ENCODE data around the gene GRID1. TPM values are rescaled to one million over a fixed set of nuclear protein-coding genes. Genes with fewer than 3 reads are reported as not detected.

The GRID1 gene
- total and polyA plus RNA-seq, 9 of the 15 experiments (the other 6 are each of a cell fraction or from before 2014, with no cell fraction given): 0.01 to 7.2 (median 1.2) TPM

DNA sequence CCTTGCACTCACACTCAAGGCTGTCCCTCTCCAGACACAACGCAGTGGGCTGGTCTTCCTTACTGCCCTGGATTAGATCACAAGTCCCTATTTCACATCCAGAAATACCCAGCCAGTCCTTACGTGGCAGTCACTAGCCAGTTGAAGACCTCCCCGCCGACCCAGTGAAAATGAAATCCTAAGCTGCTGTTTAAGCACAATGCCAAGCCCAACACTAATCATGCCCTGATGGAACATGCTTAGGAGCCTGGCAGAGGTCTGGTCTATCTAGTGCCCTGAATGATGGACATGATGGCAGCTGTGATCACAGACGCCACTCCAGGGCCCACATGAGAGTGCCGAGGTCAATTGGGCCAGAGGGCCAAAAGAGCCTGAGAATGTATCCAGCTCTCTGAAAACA, 389.0 kb downstream of the GRID1 start (continued):
- TF ChIP-seq, protein P1, sequence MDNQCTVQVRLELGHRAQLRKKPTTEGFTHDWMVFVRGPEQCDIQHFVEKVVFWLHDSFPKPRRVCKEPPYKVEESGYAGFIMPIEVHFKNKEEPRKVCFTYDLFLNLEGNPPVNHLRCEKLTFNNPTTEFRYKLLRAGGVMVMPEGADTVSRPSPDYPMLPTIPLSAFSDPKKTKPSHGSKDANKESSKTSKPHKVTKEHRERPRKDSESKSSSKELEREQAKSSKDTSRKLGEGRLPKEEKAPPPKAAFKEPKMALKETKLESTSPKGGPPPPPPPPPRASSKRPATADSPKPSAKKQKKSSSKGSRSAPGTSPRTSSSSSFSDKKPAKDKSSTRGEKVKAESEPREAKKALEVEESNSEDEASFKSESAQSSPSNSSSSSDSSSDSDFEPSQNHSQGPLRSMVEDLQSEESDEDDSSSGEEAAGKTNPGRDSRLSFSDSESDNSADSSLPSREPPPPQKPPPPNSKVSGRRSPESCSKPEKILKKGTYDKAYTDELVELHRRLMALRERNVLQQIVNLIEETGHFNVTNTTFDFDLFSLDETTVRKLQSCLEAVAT (IDR thresholded peaks at IDR 0.05): no peak
- TF ChIP-seq TEAD2 (tag; IDR thresholded peaks at IDR 0.05): no peak
- TF ChIP-seq, protein P2, sequence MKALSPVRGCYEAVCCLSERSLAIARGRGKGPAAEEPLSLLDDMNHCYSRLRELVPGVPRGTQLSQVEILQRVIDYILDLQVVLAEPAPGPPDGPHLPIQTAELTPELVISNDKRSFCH (CRISPR knock-in tag; IDR thresholded peaks at IDR 0.05): no peak
- TF ChIP-seq, protein P2 (tag; IDR thresholded peaks at IDR 0.05): no peak
- TF ChIP-seq ZZZ3 (IDR thresholded peaks at IDR 0.05): no peak
- no peak for TF ChIP-seq TRIM24 (IDR thresholded peaks at IDR 0.05)
- TF ChIP-seq RFX1 (IDR thresholded peaks at IDR 0.05): no peak
- no peak for TF ChIP-seq GTF2F1 (IDR thresholded peaks at IDR 0.05; ENCODE audit: low read depth, low read length)

DNA sequence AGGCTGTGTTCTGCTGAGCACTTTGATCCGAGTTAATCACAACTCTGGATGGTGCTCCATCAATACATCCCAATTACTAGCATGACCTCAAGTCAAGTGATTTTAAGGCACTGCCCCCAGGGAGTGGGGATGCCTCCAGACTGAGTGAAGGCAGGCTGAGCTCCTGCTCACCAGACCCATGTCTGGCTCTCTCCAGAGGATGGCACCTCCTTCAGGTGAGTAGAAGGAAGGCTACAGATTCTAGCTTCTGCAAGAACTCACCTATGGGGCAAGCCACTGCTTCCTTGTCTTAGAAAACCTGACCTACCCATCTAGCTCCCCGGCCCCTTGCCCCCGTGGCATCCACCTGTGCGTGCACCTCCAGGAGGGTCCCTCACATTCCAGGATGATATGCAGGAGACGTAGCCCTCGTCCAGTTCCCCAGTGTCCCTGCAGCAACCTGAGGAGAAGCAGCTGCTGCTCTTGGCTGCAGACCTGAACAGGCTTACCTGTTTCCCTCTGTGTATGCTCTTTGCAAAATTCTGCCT, 390.3 kb downstream of the GRID1 start:
- H3K9me1 ChIP-seq (ENCODE audit: control insufficient read depth, insufficient read depth, low read length): no peaks in the 10 kb centered on the region
- DNase-seq (ENCODE audit: extremely low read depth in 1 of 4, low spot score in 3 of 4) (no peak), FAIRE-seq (no peak), ATAC-seq (no peak)
- H2AFZ ChIP-seq (ENCODE audit: low read depth, low read length): no peak overlapping the region
- H3K27ac ChIP-seq (ENCODE audit: extremely low read depth, low read depth, low read length): no peak overlapping the region
- H4K20me1 ChIP-seq (replicated peaks; ENCODE audit: control insufficient read depth, insufficient read depth, low read length): 0 out of 2 replicates have a peak, but pooled peaks cover under 1% of the 10 kb centered on the region
- H3K4me2 ChIP-seq (ENCODE audit: insufficient read depth, low read length): no peak overlapping the region
- in situ Hi-C loops (cut with MboI) (no loop called here), intact Hi-C loops (cut with micrococcal nuclease) (no loop called here)
- H3K9ac ChIP-seq (ENCODE audit: insufficient read depth in 1 of 2, low read depth in 2 of 2, low read length in 2 of 2): no peak overlapping the region
- ChIA-PET POLR2A (interaction anchor here (1.6 kb wide), 1 partner anchor 17 kb away, joined by 4 read pairs; no protein-coding TSS in a partner anchor), CTCF (ENCODE audit: low intra/inter-chr PET ratio) (no interaction called here)
- no peaks in the 10 kb centered on the region for H3K36me3 ChIP-seq (ENCODE audit: control insufficient read depth, insufficient read depth, low read length)
- no peaks in the 10 kb centered on the region for H3K9me3 ChIP-seq (replicated peaks; ENCODE audit: control insufficient read depth, insufficient read depth, low read depth, low read length)
- H3K4me1 ChIP-seq (replicated peaks in 1 of 2; ENCODE audit: control insufficient read depth in 2 of 2, insufficient read depth in 2 of 2, low read length in 2 of 2): no peaks in the 10 kb centered on the region
- no peak overlapping the region for H3K4me3 ChIP-seq
- no peaks in the 10 kb centered on the region for H3K79me2 ChIP-seq (ENCODE audit: control insufficient read depth, insufficient read depth, low read length)
- WGBS (ENCODE audit: insufficient coverage, low coverage, missing lambda C conversion rate): under 1% methylated on average over 6 of the region's 6 CpGs
- H3K27me3 ChIP-seq (ENCODE audit: control insufficient read depth in 2 of 2, insufficient read depth in 2 of 2, low read length in 2 of 2): 0 out of 5 replicates have a peak, but pooled peaks cover 0 to 4% of the 10 kb centered on the region in 2 experiments
- BruUV-seq (replicated peaks): no TSS peak
- TF ChIP-seq POU5F1 (IDR thresholded peaks at IDR 0.05; ENCODE audit: borderline replicate concordance, low read depth, low read length, partially characterized antibody) (no peak), ZNF507 (tag; conservative IDR thresholded peaks at IDR 0.05) (no peak), GTF2A2 (tag; IDR thresholded peaks at IDR 0.05) (no peak), CEBPG (CRISPR knock-in tag; IDR thresholded peaks at IDR 0.05) (no peak), CEBPG (tag; conservative IDR thresholded peaks at IDR 0.05 in 1 of 2, IDR thresholded peaks at IDR 0.05 in 1 of 2) (no peak), TEAD4 (IDR thresholded peaks at IDR 0.05; ENCODE audit: low read length) (no peak), TEAD4 (CRISPR knock-in tag; IDR thresholded peaks at IDR 0.05; ENCODE audit: borderline replicate concordance) (no peak)
- TF ChIP-seq, protein P3, sequence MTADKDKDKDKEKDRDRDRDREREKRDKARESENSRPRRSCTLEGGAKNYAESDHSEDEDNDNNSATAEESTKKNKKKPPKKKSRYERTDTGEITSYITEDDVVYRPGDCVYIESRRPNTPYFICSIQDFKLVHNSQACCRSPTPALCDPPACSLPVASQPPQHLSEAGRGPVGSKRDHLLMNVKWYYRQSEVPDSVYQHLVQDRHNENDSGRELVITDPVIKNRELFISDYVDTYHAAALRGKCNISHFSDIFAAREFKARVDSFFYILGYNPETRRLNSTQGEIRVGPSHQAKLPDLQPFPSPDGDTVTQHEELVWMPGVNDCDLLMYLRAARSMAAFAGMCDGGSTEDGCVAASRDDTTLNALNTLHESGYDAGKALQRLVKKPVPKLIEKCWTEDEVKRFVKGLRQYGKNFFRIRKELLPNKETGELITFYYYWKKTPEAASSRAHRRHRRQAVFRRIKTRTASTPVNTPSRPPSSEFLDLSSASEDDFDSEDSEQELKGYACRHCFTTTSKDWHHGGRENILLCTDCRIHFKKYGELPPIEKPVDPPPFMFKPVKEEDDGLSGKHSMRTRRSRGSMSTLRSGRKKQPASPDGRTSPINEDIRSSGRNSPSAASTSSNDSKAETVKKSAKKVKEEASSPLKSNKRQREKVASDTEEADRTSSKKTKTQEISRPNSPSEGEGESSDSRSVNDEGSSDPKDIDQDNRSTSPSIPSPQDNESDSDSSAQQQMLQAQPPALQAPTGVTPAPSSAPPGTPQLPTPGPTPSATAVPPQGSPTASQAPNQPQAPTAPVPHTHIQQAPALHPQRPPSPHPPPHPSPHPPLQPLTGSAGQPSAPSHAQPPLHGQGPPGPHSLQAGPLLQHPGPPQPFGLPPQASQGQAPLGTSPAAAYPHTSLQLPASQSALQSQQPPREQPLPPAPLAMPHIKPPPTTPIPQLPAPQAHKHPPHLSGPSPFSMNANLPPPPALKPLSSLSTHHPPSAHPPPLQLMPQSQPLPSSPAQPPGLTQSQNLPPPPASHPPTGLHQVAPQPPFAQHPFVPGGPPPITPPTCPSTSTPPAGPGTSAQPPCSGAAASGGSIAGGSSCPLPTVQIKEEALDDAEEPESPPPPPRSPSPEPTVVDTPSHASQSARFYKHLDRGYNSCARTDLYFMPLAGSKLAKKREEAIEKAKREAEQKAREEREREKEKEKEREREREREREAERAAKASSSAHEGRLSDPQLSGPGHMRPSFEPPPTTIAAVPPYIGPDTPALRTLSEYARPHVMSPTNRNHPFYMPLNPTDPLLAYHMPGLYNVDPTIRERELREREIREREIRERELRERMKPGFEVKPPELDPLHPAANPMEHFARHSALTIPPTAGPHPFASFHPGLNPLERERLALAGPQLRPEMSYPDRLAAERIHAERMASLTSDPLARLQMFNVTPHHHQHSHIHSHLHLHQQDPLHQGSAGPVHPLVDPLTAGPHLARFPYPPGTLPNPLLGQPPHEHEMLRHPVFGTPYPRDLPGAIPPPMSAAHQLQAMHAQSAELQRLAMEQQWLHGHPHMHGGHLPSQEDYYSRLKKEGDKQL (CRISPR knock-in tag; IDR thresholded peaks at IDR 0.05; ENCODE audit: borderline replicate concordance): no peak
